ENCODE results near the gene FCGR3B. TPM values are rescaled to one million over a fixed set of nuclear protein-coding genes. Genes with fewer than 3 reads are reported as not detected.

The FCGR3B gene
- total and polyA plus RNA-seq, 9 donors, result 0.19 to 6.4 (median 0.92) TPM; not detected in 1

Other genes with a start within 250 kb of the FCGR3B start
- 10 to 100 TPM; 11.2 to 28.2 (median 15.1) TPM for gene FCGR2A, start 125.7 kb downstream of the FCGR3B start, total RNA-seq
- gene FCGR2A, start 125.7 kb downstream of the FCGR3B start, polyA plus RNA-seq, result 10 to 100 TPM in 1 of 2 donors, 1 to 10 TPM in 1; 6.9 to 74.0 TPM
- gene HSPA6, start 106.6 kb downstream of the FCGR3B start, total RNA-seq, result 1 to 10 TPM; 1.2 to 7.9 (median 2.7) TPM
- 1 to 10 TPM in 1 of 2 donors, under 1 TPM in 1; 0.87 to 1.4 TPM for gene HSPA6, start 106.6 kb downstream of the FCGR3B start, polyA plus RNA-seq
- 10 to 100 TPM in 1 of 7 donors, 1 to 10 TPM in 6; 4.7 to 24.2 (median 6.6) TPM for gene FCGR3A, start 81.4 kb downstream of the FCGR3B start, total RNA-seq
- 10 to 100 TPM in 1 of 2 donors, 1 to 10 TPM in 1; 7.7 to 44.3 TPM for gene FCGR3A, start 81.4 kb downstream of the FCGR3B start, polyA plus RNA-seq
- 10 to 100 TPM in 1 of 7 donors, 1 to 10 TPM in 5, under 1 TPM in 1; 0.89 to 14.3 (median 4.2) TPM for gene FCGR2B, start 32.0 kb upstream of the FCGR3B start, total RNA-seq
- 10 to 100 TPM in 1 of 2 donors, 1 to 10 TPM in 1; 3.8 to 31.7 TPM for gene FCGR2B, start 32.0 kb upstream of the FCGR3B start, polyA plus RNA-seq
- gene FCRLA, start 76.1 kb upstream of the FCGR3B start, total RNA-seq, result under 1 TPM in 2 of 7 donors, not detected in 5; 0.31 to 0.80 TPM
- gene FCRLA, start 76.1 kb upstream of the FCGR3B start, polyA plus RNA-seq, result under 1 TPM; 0.06 to 0.42 TPM
- gene FCRLB, start 90.4 kb upstream of the FCGR3B start, total RNA-seq, result 1 to 10 TPM in 5 of 7 donors, under 1 TPM in 2; 0.24 to 4.6 (median 1.2) TPM
- under 1 TPM; 0.32 to 0.99 TPM for gene FCRLB, start 90.4 kb upstream of the FCGR3B start, polyA plus RNA-seq
- gene DUSP12, start 118.6 kb upstream of the FCGR3B start, total RNA-seq, result 10 to 100 TPM; 15.0 to 28.9 (median 19.8) TPM
- 10 to 100 TPM; 16.9 to 26.4 TPM for gene DUSP12, start 118.6 kb upstream of the FCGR3B start, polyA plus RNA-seq
- 10 to 100 TPM; 20.9 to 31.3 (median 24.5) TPM for gene ATF6, start 135.1 kb upstream of the FCGR3B start, total RNA-seq
- gene ATF6, start 135.1 kb upstream of the FCGR3B start, polyA plus RNA-seq, result 10 to 100 TPM in 1 of 2 donors, 1 to 10 TPM in 1; 7.9 to 23.4 TPM

Data from ovary (tissue), 9 donors.